DOHH2 (cell line): ENCODE results near the gene BCORL1.

ENCODE experiments used
- EZH2phosphoT487 ChIP-seq: fragments of 200-600 bp; sonication (generic); IDR thresholded peaks from 2 replicates; pipeline ENCODE4 v1.6.1; 2017; ENCODE audit warnings: borderline replicate concordance, mild to moderate bottlenecking, antibody characterized with exemption, low read length, moderate library complexity, mixed read lengths
- TF ChIP-seq, protein P1 (sequence below): fragments of 200-600 bp; sonication (generic); IDR thresholded peaks from one replicate; pipeline ENCODE4 v1.5.1; 2014; ENCODE audit warnings: antibody characterized with exemption, mild to moderate bottlenecking, low read depth, low read length; ENCODE audit not compliant: poor library complexity, severe bottlenecking

DNA sequence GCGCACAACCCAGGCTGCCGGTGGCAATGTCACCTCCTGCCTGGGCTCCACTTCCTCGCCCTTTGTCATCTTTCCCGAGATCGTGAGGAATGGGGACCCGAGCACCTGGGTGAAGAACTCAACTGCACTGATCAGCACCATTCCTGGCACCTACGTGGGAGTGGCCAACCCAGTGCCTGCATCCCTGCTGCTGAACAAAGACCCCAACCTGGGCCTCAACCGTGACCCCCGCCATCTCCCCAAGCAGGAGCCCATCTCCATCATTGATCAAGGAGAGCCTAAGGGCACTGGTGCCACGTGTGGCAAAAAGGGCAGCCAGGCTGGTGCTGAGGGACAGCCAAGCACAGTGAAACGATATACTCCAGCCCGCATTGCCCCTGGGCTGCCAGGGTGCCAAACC is 32.3 kb downstream of the BCORL1 start:
- TF ChIP-seq, protein P1, sequence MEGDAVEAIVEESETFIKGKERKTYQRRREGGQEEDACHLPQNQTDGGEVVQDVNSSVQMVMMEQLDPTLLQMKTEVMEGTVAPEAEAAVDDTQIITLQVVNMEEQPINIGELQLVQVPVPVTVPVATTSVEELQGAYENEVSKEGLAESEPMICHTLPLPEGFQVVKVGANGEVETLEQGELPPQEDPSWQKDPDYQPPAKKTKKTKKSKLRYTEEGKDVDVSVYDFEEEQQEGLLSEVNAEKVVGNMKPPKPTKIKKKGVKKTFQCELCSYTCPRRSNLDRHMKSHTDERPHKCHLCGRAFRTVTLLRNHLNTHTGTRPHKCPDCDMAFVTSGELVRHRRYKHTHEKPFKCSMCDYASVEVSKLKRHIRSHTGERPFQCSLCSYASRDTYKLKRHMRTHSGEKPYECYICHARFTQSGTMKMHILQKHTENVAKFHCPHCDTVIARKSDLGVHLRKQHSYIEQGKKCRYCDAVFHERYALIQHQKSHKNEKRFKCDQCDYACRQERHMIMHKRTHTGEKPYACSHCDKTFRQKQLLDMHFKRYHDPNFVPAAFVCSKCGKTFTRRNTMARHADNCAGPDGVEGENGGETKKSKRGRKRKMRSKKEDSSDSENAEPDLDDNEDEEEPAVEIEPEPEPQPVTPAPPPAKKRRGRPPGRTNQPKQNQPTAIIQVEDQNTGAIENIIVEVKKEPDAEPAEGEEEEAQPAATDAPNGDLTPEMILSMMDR = no peak
- TF ChIP-seq EZH2phosphoT487 = no peak
